Stimulated activated CD4-positive, alpha-beta T cell treated with anti-CD3 and anti-CD28 coated beads, Interleukin-2, amount 100 ng/mL, for 48 hours (primary cell): Measurements from ENCODE around the gene RAB27B.
"Not testable (repeated sequence)": the region's sequence is repeated elsewhere in the genome, so short reads cannot be mapped to it uniquely, and the experiment has no call there.

Source experiments
- DNase-seq, 2 donors: peaks; one replicate each; pipeline ENCODE4 v3.0.0-alpha.2; 2020

Gene RAB27B

GRCh38 chr18:54828281-54828881 lies at the start of gene RAB27B:
Gene RAB27B (plus strand): TSS chr18:54828477. CDS start chr18:54877586, 49,109 bp downstream.
- DNase-seq = peak; percentile 58 to 63

DNA sequence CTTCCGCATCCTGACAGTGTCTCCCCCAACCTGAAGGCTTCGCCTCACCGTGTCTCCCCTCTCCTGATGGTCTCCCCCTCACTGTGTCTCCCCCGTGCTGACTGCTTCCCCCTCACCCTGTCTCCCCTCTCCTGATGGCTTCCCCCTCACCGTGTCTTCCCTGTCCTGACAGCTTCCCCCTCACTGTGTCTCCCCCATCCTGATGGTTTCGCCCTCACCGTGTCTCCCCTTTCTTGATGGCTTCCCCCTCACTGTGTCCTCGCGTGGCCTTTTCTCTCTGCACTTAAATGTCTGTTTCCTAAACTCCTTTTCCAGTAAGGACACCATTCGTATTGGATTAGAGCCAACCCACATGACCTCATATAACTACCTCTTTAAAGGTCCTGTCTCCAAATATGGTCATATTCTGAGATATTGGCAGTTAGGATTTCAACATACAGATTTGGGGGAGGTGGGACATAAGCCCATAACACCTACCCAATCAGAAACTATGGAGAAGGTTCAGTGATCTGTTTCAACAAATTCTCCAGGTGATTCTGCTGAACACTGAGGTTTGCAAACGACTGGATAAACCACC lies 47.9 kb upstream of the RAB27B start:
- no peak for DNase-seq

- no peak for DNase-seq
Observed at GRCh38 chr18:54780970-54781369, 47.3 kb upstream of the RAB27B start.

DNA sequence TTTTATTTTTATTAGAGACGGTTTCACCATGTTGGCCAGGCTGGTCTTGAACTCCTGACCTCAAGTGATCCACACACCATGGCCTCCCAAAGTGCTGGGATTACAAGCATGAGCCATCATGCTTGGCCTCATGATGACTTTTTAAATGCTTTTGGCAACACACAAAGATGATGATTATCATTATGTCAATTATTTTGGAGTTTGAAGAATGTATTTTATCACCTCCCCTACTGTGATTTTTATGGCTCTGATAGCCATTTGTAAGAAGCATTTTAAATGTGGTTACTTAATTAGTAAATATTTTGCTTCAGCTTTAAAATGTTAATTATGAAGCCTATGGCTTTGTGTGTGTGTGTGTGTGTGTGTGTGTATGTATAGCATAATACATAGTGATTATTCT lies 45.1 kb upstream of the RAB27B start:
- no peak for DNase-seq

- no peak for DNase-seq
Observed at GRCh38 chr18:54786206-54786605, 42.1 kb upstream of the RAB27B start.

DNA sequence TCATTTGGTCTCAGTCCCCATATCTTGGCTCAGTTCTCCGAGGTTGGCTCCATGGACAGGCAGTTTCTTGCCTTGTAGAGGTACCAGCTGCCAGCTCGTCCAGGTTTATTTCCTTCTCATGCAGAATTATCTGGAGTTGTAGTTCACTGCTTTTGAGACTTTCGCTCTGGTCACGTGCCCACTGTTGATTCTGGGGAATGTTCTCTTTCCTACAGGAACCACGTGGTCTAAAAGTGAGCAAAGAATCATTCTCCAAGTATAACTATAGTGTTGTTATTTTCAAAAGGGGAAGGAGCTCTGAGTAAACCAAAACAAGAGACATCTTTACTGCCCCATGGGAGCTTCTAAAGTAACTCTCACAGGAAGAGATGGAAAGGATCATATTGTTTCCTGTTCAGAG lies 41.2 kb upstream of the RAB27B start:
- no peak for DNase-seq

GRCh38 chr18:54787616-54788015 lies 40.7 kb upstream of the RAB27B start:
- DNase-seq = no peak

DNA sequence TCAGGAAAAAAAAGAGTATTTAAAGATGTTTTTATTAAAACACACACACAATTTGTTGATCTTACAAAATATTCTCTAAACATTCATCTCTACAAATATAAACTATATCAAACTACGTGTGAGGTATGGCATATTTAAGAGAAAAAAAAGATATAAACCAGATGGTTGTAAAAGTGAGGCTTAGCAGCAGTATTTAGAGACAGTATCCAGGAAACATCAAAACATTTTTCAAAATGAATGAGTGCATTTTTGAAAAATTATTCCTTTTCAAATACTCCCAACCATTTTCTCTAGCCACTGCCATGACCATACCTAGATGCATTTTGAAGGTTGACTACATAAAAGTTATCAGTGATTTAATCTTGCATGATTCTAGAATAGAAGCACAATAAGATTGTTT lies 38.2 kb upstream of the RAB27B start:
- no peak for DNase-seq

DNA sequence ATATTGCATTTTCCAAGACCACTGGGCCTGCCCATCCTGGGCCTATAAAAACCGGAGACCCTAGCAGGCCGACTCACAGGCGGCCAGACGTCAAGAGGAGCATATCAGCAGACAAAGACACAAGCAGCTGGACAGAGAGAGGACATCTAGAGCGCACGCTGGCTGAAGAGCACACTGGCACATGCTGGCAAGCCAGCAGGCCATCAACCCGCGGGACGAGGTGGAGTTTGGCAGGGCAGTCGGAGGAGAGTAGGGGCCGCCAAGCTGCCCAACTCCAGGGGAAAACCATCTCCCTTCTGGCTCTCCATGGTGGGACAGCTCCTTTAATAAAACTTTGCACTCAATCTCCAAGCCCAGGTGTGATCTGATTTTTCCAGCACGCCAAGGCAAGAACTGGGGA lies 36.6 kb upstream of the RAB27B start:
- DNase-seq = no peak

GRCh38 chr18:54792079-54792478 lies 36.2 kb upstream of the RAB27B start:
- DNase-seq = no peak

GRCh38 chr18:54794823-54795222 lies 33.5 kb upstream of the RAB27B start:
- DNase-seq = no peak

- no peak for DNase-seq
Observed at GRCh38 chr18:54798186-54798585, 30.1 kb upstream of the RAB27B start.

GRCh38 chr18:54801374-54801773 lies 26.9 kb upstream of the RAB27B start:
- no peak for DNase-seq

DNA sequence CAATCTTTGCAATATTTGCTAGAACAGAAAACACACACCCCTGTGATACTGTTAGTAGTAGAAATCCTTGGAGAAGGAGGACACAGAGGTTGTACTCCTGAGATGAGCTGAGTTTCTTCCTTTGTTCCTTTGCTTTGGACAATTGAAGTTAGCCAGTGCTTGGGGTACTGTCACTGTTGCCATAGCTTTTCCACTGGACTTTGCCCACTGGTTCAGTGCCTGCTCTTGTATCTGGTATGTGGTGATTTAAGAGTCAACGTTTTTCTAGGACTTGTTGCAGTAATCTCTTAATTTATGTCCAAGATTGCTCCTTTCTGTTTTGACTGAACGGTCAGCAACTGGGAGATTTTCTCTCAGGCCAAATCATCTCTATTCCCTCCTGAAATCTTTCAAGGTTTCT lies 26.1 kb upstream of the RAB27B start:
- DNase-seq = no peak

GRCh38 chr18:54802686-54803395 lies 25.4 kb upstream of the RAB27B start:
- no peak for DNase-seq

GRCh38 chr18:54805571-54806334 lies 22.5 kb upstream of the RAB27B start:
- no peak for DNase-seq

DNA sequence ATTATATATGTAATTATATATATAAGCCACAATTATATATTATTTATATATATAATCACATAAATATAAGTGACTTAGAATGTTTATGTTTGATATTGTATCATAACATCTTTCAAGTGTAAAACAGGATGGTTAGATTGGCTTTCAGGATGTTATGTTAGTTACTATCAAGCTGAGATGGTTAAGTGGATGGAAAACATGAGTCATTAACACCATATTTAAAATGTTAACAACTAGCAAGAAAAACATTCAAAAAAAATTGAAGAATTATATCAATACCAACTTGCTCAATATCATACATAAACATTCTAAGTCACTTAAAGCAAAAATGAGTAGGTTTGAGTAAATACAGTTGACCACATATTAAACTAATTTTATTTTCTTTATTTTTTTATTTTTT lies 21.8 kb upstream of the RAB27B start:
- DNase-seq = no peak

GRCh38 chr18:54807303-54807702 lies 21.0 kb upstream of the RAB27B start:
- DNase-seq = no peak

GRCh38 chr18:54810662-54811061 lies 17.6 kb upstream of the RAB27B start:
- DNase-seq = not testable (repeated sequence)

DNA sequence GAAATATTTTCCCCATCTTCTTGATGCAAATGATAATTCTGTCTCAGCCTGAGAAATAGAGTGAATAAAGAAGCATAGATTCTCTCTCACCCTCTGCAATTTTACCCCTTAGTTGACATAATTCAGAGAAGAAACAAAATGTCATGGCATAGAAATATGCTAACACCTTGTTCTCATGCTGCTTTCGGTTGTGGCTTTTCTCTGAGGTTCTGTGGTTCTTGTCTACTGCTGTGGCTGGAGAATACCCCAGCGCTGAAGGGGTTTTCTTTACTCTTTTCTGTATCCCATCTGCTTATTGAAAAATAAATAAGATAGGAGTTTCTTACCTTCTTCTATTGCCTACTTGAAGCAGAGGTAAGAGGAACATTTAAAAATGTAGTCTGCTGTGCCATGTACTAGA lies 15.4 kb upstream of the RAB27B start:
- DNase-seq = no peak

GRCh38 chr18:54813305-54813704 lies 15.0 kb upstream of the RAB27B start:
- no peak for DNase-seq

GRCh38 chr18:54813977-54814565 lies 14.2 kb upstream of the RAB27B start:
- no peak for DNase-seq

DNA sequence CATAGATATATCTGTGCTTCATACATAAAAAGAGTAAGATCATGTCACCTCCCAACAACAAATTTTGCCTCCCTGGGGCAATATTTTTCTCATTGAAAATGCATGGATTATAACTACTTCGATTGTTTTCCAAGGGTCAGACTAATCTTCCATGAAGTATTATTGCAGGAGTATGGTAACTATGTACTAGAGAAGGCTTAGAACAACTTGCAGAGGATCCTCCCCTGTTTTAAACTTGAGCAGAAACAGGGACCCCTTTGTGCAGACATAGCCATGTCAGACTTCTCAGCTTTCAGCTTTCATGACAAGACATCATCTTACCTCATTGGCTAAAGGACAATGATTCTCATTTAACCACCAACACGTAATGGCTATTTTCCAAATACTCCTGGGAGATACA lies 13.2 kb upstream of the RAB27B start:
- DNase-seq = no peak
